HG03039 (cell line): ENCODE results near the gene PNKD.
"Not testable (repeated sequence)": the region's sequence is repeated elsewhere in the genome, so short reads cannot be mapped to it uniquely, and the experiment has no call there.

Experiments used
- ATAC-seq: cut with Tn5 transposase; IDR thresholded peaks from one replicate; pipeline ENCODE4 v1.9.1; 2021; ENCODE audit warnings: mild to moderate bottlenecking, moderate library complexity; ENCODE audit not compliant: unreplicated experiment

Gene PNKD

DNA sequence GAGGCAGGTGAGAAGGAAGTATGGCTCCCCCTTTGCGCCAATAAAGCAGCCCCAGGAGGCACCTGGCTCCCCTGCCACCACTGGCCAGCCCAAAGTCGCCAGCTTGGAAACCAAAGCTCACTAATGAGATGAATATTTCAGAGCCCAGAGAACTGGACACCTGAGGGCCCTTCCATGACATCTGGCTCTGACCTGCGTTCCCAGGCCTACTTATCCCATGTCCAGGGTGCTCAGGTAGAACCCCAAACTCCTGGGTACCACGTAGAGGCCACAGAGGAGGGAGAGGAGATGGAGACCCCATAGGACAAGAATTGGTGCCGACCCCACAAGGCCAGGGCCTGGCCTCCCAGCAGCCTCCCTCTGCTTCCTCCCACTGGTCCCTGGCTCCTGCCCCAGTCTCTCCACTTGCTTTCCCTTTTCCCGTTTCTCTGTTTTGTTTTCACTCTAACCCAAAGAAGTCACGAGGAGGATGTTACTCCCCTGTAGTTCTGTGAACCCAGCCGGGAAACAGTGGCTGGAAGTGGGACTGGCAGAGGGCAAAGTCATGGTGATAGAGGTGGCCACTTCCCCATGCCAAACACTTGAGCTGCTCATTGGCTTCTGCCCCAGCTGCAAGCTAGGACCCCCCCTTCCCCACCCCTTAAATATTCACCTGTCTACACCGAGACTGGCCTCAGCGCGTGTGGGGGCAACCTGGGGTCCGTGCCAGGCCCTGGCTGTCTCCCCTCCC, 21.2 kb downstream of the PNKD start:
- ATAC-seq, result no peak

DNA sequence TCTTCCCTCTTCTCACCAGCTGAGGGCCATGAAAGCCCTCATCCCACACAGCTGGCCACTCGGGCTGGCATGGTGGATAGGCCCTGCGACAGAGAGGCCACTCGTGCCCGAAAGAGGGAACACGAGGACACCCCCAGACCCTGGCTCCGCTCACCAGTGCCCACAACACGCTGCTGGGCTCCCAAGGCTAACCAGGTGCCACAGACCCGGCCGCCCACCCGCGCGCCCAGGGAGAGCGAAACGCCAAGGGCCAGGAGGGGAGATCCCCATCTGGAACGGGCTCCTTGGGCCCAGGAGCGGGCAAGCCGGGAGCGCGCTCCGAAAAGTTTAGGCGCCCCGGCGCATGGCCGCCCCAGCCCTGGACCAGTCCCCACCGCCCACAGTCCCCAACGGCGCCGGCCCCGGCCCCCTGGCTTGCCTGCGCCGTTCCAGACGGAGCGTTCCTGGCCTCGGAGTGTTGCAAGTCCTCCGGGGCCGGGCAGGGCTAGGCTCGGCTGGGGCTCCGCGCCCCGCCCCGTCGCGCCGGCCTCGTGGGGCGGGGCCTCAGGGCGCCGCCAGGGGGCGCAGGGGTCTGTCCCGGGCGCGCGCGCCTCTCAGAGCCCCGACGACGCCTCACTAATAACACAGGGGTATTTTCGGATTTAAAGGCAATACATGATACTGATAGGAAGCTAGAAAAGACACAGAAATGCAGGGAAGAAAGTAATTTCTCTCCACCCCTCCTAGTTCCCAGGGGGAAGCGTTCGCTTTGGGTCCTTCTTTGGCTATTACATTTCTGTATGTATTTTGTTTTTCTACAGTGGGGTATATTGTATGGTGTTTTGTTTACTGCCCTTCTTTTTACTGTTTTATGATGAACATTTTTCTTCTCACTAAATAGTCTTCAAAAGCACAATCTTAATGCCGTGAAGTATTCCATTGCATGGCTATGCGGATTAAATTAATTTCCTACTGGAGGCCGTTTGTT, 22.0 kb downstream of the PNKD start, which contains the start of gene TMBIM1:
Gene TMBIM1 (minus strand): TSS at position 456 of the 967 bp plus-strand sequence. CDS start 10,362 bp downstream, outside the sequence.
- peak; percentile 72 for ATAC-seq

DNA sequence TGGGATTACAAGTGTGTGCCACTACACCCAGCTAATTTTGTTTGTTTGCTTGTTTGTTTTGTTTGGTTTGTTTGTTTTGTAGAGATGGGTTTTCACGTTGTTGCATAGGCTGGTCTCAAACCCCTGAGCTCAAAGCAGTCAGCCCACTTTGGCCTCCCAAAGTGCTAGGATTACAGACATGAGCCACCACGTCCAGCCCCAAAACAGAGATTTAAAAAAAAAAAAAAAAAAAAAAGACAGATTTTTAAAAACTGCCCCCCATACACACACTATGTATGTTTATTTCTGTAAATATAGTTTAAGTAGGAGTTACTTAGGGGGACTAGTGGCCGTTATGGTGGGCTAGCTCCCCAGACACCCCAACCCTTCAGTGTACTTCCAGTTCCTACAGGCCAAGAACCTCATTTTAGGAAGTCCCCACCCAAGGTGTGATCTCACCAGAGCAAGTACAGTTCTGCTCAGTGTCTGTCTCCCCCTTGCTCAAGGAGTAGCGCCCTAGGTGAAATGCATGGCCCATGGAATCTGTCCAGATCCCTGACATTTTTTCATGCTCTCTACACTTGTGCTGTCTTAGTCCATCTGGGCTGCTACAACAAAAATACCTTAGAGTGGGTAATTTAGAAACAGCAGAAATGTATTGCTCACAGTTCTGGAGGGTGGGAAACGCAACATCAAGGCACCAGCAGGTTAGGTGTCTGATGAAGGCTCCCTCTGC, 23.6 kb downstream of the PNKD start:
- ATAC-seq, result no peak

DNA sequence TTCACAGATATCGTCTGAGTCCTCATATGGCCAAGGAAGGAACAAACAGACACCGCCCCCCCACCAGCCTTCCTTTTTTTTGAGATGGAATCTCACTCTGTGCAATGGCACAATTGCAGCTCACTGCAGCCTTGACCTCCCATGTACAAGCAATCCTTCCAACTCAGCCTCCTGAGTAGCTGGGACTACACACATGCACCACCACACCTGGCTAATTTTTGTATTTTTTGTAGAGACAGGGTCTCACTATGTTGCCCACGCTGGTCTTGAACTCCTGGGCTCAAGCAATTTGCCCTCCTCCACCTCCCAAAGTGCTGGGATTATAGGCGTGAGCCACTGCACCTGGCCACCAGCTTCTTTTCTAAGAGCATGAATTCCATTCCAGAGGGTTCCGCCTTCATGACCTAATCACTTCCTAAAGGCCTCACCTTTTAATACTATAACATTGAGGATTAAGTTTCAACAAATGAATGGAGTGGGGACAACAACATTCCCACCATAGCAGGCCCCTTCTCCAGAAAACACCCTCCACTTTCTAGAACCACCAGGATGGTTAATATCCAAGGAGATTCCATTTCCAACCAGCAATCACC, 24.2 kb downstream of the PNKD start:
- ATAC-seq, result no peak

DNA sequence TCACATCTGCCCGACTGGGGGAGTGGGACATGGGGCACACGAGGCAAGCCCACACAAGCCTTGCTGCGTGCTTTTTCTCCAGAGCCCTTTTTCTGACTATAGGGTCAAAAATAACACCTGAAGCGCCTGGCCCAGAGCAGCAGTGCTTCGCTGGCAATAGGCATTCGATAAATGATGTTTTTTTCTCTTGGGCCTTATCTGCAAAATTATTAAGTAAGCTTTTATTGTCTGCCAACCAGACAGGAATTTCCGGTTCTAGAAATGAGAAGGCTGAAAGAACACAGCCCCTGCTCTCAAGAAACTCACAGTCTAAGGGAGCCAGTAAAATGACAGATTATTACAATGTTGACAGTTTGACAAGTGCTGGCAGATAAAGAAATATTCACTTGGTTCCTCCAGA, 24.7 kb downstream of the PNKD start:
- no peak for ATAC-seq

DNA sequence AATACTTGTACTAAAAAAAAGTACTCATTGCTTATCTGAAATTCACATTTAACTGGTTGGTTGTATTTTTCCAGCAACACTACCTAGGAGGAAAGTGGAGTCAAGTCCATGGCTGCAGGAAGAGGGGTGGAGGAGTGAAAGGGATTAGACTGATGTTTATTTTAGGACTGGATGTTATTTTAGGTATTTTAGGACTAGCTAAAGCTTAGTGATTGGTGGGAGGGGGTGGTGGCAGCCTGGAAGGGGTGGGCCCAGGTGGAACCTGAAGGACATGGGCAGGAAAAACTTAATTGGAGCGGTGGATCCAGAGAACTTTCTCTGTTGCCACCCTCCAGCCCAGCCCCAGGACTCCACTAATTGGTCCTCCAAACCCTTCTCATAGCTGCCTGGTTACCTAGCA, 25.9 kb downstream of the PNKD start:
- ATAC-seq, result no peak

DNA sequence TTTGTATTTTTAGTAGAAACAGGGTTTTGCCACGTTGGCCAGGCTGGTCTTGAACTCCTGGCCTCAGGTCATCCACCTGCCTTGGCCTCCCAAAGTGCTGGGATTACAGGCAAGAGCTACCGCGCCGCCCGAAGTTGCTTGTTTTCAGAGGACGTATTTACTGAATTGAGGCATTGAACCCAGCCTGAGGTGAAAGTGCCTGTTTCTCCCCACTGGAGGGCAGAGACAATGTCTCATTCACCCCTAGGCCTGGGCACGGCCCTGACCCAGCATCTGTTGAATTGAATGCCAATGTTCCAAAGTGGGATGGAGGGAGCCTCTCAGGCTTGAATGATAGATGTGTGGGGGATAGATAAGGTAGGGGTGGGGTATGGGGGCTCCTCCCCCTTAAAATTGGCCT, 26.5 kb downstream of the PNKD start:
- no peak for ATAC-seq

DNA sequence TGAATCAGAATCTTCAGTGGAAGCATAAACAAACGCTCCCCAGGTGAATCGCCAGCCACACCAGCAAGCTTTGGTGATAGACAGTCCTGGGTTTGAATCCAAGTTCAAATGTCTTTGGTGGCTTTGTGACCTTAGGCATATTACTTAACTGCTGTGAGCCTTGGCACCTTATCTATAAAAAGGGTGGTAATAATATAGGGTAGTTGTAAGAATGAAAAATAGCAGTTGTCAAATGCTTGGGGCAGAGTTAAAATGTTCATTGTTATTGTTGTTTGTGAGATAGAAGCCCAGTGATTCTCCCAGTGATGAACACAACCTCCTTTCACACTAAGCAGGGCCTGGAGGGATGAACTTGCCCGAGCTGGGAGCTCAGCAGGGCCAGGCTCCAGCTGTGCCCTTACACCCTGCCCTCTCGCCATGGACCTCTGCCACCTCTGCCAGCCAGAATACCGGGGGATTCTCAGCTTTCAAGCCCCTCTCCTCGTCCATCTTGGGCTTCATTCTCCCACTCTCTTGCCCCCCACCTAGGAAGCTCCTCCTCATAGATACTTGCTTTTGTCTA, 28.1 kb downstream of the PNKD start:
- ATAC-seq, result no peak

DNA sequence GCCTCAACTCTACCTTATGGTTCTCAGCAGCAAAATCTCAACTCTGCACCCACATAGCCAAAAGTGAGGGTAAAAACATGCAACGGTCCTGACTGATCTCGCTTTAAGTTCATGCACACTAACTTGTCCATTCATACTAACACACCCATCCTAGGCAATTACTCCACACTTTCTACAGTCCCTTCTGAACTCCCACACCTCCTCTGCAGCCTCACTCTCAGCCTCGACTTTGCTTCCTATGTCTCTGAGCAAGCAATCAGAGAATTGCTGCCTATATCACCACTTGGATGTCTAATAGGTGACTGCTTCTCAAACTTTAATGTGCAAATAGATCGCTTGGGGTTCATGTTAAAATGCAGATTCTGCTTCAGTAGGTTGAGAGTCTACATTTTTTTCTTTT, 29.8 kb downstream of the PNKD start:
- ATAC-seq, result no peak

DNA sequence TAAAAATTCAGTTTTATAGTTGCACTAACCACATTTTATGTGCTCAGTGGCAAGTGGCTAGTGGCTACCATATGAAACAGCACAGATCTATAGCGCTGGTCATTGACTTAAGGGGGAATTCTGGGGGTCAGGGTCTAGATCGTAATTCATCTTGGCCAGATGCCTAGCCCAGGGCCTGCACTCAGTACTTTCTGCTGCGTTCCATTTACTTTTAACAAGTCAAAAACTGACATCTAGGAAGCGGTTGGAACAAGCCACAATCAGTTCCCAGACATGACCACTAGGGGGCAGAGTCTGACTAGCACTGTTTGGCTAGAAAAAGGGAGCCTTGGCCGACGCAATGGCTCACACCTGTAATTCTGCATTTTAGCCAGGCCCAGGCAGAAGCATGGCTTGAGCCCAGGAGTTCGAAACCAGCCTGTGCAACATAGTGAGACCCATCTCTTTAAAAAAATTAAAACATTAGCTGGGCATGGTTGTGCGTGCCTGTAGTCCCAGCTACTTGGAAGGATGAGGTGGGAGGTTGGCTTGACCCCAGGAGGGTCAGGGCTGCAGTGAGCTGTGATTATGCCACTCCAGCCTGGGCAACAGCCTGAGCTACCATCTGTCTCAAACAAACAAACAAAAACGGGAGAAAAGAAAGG, 31.0 kb downstream of the PNKD start:
- ATAC-seq, result no peak

DNA sequence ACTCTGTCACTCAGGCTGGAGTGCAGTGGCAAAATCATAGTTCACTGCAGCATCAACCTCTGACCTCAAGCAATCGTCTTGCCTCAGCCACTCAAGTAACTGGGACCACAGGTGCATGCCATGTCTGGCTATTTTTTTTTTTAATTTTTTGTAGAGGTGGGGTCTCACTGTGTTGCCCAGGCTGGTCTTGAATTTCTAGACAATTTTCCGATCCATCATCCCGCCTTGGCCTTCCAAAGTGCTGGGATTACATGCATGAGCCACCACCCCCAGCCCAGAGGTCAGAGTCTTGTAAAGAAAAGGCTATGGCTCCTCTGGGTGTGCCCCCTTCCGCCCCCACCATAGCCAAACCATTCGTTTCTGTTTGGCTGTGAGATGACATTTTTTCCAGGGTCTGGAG, 35.1 kb downstream of the PNKD start:
- no peak for ATAC-seq

DNA sequence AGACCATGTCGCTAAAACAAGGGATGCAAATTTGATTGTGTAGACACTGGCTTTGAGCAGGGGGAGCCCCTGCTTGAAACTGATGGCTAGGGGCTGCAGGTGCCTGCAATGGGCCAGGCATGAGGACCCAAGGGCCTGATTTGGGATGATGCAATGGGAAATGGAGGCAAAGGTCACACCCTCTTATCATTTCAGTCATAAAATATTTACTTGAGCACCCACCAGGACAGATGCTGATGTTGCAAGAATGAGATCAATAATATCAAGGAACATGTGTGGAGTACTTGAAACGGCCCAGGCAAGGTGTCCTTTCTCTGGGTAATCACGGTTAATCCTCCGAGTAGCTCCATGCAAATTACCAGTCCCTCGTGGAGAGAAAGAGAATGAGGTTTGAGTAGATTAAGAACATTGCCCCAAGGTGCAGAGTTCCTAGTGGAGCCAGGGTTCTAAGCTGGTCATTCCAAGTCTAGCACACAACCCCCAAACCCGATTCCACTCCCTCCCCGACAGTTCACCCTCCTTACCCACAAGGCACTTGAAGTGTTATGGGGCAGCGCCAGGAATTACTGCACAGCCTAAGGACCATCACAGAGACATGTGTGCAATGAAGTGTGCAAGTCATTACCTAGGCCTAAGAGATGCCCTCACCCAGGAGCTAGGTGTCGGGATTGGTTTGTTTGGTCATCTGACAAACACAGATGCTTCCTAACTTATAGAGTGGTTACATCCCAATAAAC, 36.0 kb downstream of the PNKD start:
- ATAC-seq, result no peak

DNA sequence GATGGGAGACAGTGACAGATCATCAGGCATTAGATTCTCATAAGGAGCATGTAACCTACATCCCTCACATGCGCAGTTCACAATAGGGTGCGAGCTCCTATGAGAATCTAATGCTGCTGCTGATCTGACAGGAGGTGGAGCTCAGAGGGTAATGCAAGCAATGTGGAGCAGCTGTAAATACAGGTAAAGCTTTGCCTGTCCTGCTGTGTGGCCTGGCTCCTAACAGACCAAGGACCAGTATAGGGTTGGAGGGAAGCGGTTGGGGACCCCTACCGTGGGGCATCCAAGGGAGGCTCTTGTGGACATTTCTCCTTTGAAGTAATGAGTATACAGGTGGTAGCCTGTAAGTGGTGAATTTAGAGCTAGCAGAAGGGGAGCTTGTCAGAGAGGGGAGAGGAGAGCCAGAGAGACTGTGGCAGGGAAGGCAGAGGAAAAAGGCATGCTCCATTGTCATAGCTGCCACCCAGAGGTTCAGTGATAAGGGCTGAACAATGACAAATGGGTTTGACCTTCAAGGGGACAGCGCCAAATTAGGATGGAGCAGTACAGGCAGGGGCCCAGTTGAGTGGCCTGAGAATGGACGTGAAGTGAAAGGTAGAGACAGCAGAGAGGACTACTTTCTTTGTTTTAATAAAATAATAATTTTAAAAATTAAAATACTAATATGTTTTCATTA, 37.2 kb downstream of the PNKD start:
- ATAC-seq, result no peak

DNA sequence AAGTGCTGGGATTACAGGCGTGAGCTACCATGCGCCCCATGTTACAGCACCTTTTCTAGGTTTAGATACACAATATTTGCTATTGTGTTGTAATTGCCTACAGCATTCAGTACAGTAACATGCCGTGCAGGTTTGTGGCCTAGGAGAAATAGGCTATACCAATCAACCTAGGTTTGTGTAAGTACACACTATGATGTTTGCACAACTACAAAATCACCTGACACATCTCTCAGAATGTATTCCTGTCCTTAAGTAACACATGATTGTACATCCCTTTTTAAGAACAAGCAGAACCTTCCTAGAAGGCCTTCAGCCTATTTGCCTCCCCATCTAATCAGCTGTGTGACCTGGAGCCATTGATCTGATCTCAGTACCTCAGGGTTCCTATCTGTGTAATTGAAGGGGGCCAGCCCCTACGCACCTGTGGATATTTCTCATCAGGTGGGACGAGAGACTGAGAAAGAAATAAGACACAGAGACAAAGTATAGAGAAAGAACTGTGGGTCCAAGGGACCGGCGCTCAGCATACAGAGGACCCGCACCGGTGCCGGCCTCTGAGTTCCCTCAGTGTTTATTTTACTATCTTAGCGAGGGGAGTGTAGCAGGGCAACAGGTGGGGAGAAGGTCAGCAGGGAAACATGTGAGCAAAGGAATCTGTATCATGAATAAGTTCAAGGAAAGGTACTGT, 40.7 kb downstream of the PNKD start:
- no peak for ATAC-seq

DNA sequence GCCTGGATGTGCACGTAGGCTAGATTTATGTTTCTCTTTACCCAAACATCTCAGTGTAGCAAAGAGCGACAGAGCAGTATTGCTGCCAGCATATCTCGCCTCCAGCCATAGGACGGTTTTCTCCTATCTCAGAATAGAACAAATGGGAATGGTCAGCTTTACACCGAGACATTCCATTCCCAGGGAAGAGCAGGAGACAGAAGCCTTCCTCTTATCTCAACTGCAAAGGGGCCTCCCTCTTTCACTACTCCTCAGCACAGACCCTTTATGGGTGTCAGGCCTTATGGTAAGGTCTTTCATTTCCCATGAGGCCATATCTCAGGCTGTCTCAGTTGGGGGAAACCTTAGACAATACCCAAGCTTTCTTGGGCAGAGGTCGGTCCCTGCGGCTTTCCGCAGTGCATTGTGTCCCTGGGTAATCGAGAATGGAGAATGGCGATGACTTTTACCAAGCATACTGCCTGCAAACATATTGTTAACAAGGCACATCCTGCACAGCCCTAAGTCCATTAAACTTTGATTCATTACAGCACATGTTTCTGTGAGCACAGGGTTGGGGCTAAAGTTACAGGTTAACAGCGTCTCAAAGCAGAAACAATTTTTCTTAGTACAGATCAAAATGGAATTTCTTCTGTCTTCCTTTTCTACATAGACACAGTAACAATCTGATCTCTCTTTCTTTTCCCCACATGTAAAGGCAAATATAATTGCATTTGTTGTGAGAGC, 41.4 kb downstream of the PNKD start:
- ATAC-seq, result not testable (repeated sequence)

DNA sequence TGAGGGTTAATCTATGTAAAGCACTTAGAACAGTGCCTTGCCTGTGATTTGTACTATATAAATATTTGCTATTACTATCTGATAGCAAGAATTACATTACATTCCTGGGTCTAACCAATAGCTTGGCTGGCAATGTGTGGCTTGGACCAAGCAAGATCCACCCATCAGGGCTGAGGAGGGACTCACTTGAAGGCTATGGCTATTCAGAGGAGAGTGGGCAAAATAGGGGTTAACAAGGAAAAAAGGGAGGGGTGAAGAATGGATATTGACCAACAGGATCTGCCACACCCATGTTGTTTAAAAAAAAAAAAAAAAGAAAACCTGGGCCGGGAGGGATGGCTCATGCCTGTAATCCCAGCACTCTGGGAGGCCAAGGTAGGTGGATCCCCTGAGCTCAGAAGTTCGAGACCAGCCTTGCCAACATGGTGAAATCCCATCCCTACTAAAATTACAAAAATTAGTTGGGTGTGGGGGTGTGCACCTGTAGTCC, 42.0 kb downstream of the PNKD start:
- ATAC-seq, result no peak

DNA sequence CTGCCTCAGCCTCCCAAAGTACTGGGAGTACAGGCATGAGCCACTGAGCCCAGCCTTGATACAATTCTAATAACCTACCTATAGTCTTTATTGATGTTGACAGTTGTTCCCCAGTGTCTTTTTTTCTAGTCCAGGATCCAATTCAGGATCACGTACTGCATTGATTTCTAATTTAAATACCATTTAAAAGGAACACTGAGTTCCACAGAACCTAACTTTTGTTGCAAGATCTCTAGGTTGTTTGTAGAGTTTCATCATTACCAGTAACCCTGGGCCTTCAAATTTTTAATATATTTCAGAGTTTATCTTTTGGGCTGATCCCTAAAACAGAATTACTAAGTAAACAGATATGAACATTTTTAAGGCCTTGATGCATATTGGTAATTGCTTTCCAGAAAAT, 43.0 kb downstream of the PNKD start:
- no peak for ATAC-seq
